ENCODE data around the gene IGFBP3. TPM values are rescaled to one million over a fixed set of nuclear protein-coding genes. Genes with fewer than 3 reads are reported as not detected.

Gene IGFBP3
- total and polyA plus RNA-seq, 4 donors, result 87.0 to 244 (median 182) TPM

- H3K9me3 ChIP-seq (ENCODE audit: control insufficient read depth in 4 of 4, low read length in 3 of 4), result no peaks in the 10 kb centered on the region
- peaks cover 0 to 7% (median 0%) of the 10 kb centered on the region in 4 donors for H3K27me3 ChIP-seq (ENCODE audit: control insufficient read depth in 4 of 4, insufficient read depth in 4 of 4, low read length in 3 of 4)
- no peak overlapping the region for H3K9ac ChIP-seq (ENCODE audit: low read depth in 1 of 2, low read length in 2 of 2)
- DNase-seq (ENCODE audit: low spot score), result no peak
- H3K27ac ChIP-seq (ENCODE audit: low read depth in 1 of 2, low read length in 2 of 2), result peak overlapping the region in 1 of 2 donors; percentile 51
- peaks cover 4 to 38% (median 28%) of the 10 kb centered on the region in 4 donors for H3K4me1 ChIP-seq (ENCODE audit: control insufficient read depth in 4 of 4, insufficient read depth in 4 of 4, low read length in 3 of 4)
- 80% methylated on average over 2 of the region's 2 CpGs for WGBS
- TF ChIP-seq REST (IDR thresholded peaks at IDR 0.05) (no peak), FOXA1 (IDR thresholded peaks at IDR 0.05) (no peak), FOXA2 (IDR thresholded peaks at IDR 0.05) (no peak), EGR1 (IDR thresholded peaks at IDR 0.05; ENCODE audit: low read depth in 2 of 2) (no peak), JUND (IDR thresholded peaks at IDR 0.05) (no peak), HNF4A (conservative IDR thresholded peaks at IDR 0.05) (no peak), ATF3 (IDR thresholded peaks at IDR 0.05) (no peak), NR2F2 (IDR thresholded peaks at IDR 0.05) (no peak), RAD21 (IDR thresholded peaks at IDR 0.05) (no peak), YY1 (IDR thresholded peaks at IDR 0.05) (no peak), TAF1 (conservative IDR thresholded peaks at IDR 0.05) (no peak), RXRA (IDR thresholded peaks at IDR 0.05) (no peak), HNF4G (IDR thresholded peaks at IDR 0.05) (no peak), GABPA (IDR thresholded peaks at IDR 0.05 in 1 of 2, conservative IDR thresholded peaks at IDR 0.05 in 1 of 2) (no peak), CTCF (IDR thresholded peaks at IDR 0.05; ENCODE audit: low read depth, low read length, missing input control) (no peak)
- TF ChIP-seq, protein P1, sequence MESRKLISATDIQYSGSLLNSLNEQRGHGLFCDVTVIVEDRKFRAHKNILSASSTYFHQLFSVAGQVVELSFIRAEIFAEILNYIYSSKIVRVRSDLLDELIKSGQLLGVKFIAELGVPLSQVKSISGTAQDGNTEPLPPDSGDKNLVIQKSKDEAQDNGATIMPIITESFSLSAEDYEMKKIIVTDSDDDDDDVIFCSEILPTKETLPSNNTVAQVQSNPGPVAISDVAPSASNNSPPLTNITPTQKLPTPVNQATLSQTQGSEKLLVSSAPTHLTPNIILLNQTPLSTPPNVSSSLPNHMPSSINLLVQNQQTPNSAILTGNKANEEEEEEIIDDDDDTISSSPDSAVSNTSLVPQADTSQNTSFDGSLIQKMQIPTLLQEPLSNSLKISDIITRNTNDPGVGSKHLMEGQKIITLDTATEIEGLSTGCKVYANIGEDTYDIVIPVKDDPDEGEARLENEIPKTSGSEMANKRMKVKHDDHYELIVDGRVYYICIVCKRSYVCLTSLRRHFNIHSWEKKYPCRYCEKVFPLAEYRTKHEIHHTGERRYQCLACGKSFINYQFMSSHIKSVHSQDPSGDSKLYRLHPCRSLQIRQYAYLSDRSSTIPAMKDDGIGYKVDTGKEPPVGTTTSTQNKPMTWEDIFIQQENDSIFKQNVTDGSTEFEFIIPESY (IDR thresholded peaks at IDR 0.05), result no peak
- peak overlapping the region in 1 of 3 donors; percentile 13 for H3K4me3 ChIP-seq (ENCODE audit: low read depth in 1 of 3, low read length in 3 of 3)
- peaks cover 0 to 6% (median under 1%) of the 10 kb centered on the region in 4 donors for H3K36me3 ChIP-seq (ENCODE audit: control insufficient read depth in 4 of 4, insufficient read depth in 3 of 4, low read depth in 1 of 4, low read length in 3 of 4)
Observed at GRCh38 chr7:45918556-45918955, 2.5 kb downstream of the IGFBP3 start.

DNA sequence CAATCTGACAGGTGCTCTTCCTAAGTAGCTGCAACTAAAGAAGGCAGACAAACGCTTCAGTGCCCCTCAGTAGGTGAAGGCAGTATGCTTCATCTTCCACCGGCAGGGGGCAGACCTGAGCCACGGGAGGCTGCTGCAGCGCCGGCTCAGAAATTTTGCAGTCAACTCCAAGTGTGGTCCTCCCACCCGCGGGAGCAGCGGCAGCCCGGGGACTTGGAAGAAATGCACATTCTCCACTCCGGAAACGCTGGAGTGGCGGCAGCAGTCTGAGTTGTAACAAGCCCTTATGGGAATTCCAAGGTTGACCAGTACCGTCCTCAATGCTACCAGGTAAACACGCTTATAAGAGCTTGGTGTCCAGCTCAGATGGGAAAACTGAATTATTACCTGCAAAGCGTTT, 3.4 kb downstream of the IGFBP3 start:
- 10% methylated on average over 15 of the region's 15 CpGs for WGBS
- Histone ChIP-seq H3K4me3 (ENCODE audit: low read depth in 1 of 3, low read length in 3 of 3) (peak overlapping the region in 1 of 3 donors; percentile 13), H3K27ac (ENCODE audit: low read depth in 1 of 2, low read length in 2 of 2) (no peak overlapping the region), H3K36me3 (ENCODE audit: control insufficient read depth in 4 of 4, insufficient read depth in 3 of 4, low read depth in 1 of 4, low read length in 3 of 4) (peaks cover 0 to 6% (median under 1%) of the 10 kb centered on the region in 4 donors), H3K4me1 (ENCODE audit: control insufficient read depth in 4 of 4, insufficient read depth in 4 of 4, low read length in 3 of 4) (peaks cover 4 to 31% (median 23%) of the 10 kb centered on the region in 4 donors), H3K9ac (ENCODE audit: low read depth in 1 of 2, low read length in 2 of 2) (no peak overlapping the region), H3K9me3 (ENCODE audit: control insufficient read depth in 4 of 4, low read length in 3 of 4) (no peaks in the 10 kb centered on the region), H3K27me3 (ENCODE audit: control insufficient read depth in 4 of 4, insufficient read depth in 4 of 4, low read length in 3 of 4) (peaks cover 0 to 7% (median 0%) of the 10 kb centered on the region in 4 donors)
- DNase-seq (ENCODE audit: low spot score), result peak; percentile 83
- TF ChIP-seq CTCF (IDR thresholded peaks at IDR 0.05; ENCODE audit: low read depth, low read length, missing input control), result peak; percentile 87
- no peak for TF ChIP-seq FOXA2 (IDR thresholded peaks at IDR 0.05)
- no peak for TF ChIP-seq RXRA (IDR thresholded peaks at IDR 0.05)
- peak; percentile 84 to 91 for TF ChIP-seq RAD21 (IDR thresholded peaks at IDR 0.05)
- no peak for TF ChIP-seq YY1 (IDR thresholded peaks at IDR 0.05)

Data from liver (tissue), 9 donors.